ENCODE measurements around the gene CACNB2.

DNA sequence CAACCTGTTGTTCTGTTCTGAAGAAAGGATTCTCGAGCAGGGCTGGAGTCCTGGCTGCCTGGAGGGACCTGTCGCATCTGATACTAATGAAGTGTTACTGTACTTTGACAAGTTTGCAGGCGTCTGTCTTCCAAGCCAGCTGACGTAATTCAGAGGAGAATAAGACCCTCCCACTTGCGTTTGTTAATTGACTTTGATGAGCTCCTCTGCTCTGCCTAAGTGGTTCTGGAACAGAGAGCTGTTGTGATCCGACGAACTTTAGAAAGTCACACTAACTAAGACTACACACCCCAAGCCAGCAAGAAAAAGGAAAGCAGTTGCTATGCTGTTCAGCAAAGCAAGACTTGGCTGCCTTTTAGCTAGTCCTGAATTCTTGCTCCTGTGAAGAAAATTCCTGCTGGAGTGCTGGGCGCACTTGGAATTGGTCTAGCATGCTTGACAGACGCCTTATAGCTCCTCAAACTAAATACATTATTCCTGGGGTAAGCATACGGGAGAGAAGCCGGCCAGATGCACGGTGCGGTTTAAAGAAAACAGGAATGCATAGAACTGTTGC lies 200.3 kb downstream of the CACNB2 start:
- TF ChIP-seq ZSCAN9 (CRISPR knock-in tag; IDR thresholded peaks at IDR 0.05; ENCODE audit: borderline replicate concordance) (no peak), ESRRA (CRISPR knock-in tag; IDR thresholded peaks at IDR 0.05; ENCODE audit: low read depth) (no peak), TBP (CRISPR knock-in tag; IDR thresholded peaks at IDR 0.05) (no peak), ZC3H13 (CRISPR knock-in tag; IDR thresholded peaks at IDR 0.05) (no peak), JUND (CRISPR knock-in tag; IDR thresholded peaks at IDR 0.05) (no peak), SUZ12 (IDR thresholded peaks at IDR 0.05; ENCODE audit: low read depth, low read length) (no peak), SRSF4 (IDR thresholded peaks at IDR 0.05; ENCODE audit: low read depth, low read length, poor library complexity, severe bottlenecking) (no peak), MAFG (CRISPR knock-in tag; IDR thresholded peaks at IDR 0.05) (no peak), ZNF143 (CRISPR knock-in tag; IDR thresholded peaks at IDR 0.05) (no peak)
- TF ChIP-seq, protein P1, sequence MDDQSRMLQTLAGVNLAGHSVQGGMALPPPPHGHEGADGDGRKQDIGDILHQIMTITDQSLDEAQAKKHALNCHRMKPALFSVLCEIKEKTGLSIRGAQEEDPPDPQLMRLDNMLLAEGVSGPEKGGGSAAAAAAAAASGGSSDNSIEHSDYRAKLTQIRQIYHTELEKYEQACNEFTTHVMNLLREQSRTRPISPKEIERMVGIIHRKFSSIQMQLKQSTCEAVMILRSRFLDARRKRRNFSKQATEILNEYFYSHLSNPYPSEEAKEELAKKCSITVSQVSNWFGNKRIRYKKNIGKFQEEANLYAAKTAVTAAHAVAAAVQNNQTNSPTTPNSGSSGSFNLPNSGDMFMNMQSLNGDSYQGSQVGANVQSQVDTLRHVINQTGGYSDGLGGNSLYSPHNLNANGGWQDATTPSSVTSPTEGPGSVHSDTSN (CRISPR knock-in tag; IDR thresholded peaks at IDR 0.05; ENCODE audit: borderline replicate concordance) = no peak
- TF ChIP-seq, protein P2, sequence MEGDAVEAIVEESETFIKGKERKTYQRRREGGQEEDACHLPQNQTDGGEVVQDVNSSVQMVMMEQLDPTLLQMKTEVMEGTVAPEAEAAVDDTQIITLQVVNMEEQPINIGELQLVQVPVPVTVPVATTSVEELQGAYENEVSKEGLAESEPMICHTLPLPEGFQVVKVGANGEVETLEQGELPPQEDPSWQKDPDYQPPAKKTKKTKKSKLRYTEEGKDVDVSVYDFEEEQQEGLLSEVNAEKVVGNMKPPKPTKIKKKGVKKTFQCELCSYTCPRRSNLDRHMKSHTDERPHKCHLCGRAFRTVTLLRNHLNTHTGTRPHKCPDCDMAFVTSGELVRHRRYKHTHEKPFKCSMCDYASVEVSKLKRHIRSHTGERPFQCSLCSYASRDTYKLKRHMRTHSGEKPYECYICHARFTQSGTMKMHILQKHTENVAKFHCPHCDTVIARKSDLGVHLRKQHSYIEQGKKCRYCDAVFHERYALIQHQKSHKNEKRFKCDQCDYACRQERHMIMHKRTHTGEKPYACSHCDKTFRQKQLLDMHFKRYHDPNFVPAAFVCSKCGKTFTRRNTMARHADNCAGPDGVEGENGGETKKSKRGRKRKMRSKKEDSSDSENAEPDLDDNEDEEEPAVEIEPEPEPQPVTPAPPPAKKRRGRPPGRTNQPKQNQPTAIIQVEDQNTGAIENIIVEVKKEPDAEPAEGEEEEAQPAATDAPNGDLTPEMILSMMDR (CRISPR knock-in tag; IDR thresholded peaks at IDR 0.05) = no peak
